HG03575 (cell line): Measurements from ENCODE around the gene OR13A1.
"Not testable (repeated sequence)": the region's sequence is repeated elsewhere in the genome, so short reads cannot be mapped to it uniquely, and the experiment has no call there.

Experiments used
- ATAC-seq: cut with Tn5 transposase; IDR thresholded peaks from one replicate; pipeline ENCODE4 v1.9.1; 2021; ENCODE audit not compliant: unreplicated experiment, insufficient number of reproducible peaks, low FRiP score; ENCODE audit errors: extremely low read depth

Gene OR13A1, protein sequence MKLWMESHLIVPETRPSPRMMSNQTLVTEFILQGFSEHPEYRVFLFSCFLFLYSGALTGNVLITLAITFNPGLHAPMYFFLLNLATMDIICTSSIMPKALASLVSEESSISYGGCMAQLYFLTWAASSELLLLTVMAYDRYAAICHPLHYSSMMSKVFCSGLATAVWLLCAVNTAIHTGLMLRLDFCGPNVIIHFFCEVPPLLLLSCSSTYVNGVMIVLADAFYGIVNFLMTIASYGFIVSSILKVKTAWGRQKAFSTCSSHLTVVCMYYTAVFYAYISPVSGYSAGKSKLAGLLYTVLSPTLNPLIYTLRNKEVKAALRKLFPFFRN

DNA sequence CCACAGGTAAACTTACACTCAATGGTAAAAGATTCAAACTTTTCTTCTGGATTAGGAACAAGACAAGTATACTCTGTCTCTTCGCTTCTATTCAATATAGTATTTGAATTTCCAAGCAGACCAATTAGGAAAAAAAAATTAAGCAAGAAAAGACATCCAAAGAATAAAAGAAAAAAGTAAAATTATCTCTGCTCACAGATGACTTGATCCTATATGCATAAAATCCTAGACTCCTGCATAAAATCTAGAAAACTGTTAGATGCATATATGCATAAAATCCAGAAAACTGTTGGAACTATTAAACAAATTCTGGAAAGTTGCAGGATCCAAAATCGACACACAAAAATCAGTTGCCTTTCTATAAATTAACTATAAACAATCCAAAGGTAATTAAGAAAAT, at the start of gene OR13A1:
TSS of gene OR13A1 (minus strand) at position 101 of the 400 bp plus-strand sequence. CDS start 11,186 bp downstream, outside the sequence.
- ATAC-seq: no peak

GRCh38 chr10:45361983-45362799, 46.8 kb upstream of the OR13A1 start:
- ATAC-seq: not testable (repeated sequence)

- not testable (repeated sequence) for ATAC-seq
These were observed 43.6 kb upstream of the OR13A1 start for GRCh38 chr10:45358961-45359360.

DNA sequence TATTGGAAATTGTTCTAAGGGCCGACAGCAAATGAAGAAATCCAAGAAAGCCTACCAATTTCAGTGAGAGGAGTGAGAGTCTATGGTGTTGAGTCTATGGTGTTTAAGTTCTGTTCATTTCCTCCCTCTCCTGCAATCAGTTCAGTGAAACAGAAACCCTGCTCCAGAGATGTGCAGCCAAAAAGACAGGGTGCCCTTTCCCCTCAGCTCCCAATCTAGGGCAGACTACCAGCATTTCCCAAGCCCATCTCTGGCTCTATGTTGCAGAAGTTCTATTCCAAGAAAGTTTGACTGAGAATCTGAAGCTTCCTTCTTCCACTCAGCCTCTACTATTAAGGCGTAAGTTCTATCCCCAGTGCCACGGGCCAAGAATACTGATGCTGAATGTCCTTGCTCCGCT, 40.1 kb upstream of the OR13A1 start:
- no peak for ATAC-seq

- no peak for ATAC-seq
These were observed 38.9 kb upstream of the OR13A1 start for GRCh38 chr10:45354261-45354660.

GRCh38 chr10:45353186-45353585, 37.8 kb upstream of the OR13A1 start:
- ATAC-seq: no peak

DNA sequence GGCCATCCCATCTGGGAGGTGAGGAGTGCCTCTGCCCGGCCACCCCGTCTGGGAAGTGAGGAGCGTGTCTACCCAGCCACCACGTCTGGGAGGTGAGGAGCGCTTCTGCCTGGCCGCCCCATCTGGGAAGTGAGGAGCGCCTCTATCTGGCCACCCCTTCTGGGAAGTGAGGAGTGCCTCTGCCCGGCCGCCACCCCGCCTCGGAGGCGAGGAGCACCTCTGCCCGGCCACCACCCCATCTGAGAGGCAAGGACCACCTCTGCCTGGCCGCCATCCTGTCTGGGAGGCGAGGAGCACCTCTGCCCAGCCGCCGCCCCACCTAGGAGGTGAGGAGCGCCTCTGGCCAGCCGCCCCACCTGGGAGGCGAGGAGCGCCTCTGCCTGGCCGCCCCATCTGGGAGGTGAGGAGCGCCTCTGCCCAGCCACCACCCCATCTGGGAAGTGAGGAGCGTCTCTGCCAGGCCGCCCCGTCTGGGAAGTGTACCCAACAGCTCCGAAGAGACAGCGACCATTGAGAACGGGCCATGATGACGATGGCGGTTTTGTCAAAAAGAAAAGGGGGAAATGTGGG, 32.9 kb upstream of the OR13A1 start:
- ATAC-seq: not testable (repeated sequence)

DNA sequence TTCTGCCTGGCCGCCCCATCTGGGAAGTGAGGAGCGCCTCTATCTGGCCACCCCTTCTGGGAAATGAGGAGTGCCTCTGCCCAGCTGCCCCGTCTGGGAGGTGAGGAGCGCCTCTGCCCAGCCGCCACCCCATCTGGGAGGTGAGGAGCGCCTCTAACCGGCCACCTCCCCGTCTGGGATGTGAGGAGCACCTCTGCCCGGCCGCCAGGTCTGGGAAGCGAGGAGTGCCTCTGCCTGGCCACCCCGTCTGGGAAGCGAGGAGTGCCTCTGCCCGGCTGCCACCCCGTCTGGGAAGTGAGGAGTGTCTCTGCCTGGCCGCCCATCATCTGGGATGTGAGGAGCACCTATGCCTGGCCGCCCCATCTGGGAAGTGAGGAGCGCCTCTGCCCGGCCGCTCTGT, 32.1 kb upstream of the OR13A1 start:
- not testable (repeated sequence) for ATAC-seq

DNA sequence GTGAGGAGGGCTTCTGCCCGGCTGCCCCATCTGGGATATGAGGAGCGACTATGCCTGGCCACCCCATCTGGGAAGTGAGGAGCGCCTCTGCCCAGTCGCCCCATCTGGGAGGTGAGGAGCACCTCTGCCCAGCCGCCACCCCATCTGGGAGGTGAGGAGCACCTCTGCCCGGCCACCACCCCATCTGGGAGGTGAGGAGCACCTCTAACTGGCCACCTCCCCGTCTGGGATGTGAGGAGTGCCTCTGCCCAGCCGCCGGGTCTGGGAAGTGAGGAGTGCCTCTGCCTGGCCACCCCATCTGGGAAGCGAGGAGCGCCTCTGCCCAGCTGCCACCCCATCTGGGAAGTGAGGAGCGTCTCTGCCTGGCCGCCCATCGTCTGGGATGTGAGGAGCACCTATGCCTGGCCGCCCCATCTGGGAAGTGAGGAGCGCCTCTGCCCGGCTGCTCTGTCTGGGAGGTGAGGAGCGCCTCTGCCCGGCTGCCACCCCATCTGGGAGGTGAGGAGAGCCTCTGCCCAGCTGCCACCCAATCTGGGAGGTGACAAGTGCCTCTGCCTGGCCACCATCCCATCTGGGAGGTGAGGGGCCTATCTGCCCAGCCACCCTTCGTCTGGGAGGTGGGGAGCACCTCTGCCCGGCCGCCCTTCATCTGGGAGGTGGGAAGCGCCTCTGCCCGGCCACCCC, 31.4 kb upstream of the OR13A1 start:
- ATAC-seq: not testable (repeated sequence)

- ATAC-seq: not testable (repeated sequence)
These were observed 25.0 kb upstream of the OR13A1 start for GRCh38 chr10:45340420-45340819.

DNA sequence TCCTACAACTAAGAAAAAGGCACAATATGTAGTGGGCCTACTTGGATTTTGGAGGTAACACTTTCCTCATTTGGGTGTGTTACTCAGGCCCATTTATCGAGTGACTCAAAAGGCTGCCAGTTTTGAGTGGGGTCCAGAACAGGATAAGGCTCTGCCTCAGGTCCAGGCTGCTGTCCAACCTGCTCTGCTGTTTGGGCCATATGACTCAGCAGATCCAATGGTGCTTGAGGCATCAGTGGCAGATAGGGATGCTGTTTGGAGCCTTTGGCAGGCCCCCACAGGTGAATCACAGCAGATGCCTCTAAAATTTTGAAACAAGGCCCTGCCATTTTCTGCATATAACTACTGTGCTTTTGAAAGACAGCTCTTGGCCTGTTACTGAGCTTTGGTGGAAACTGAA, 24.5 kb upstream of the OR13A1 start:
- no peak for ATAC-seq

- ATAC-seq: not testable (repeated sequence)
These were observed 16.4 kb upstream of the OR13A1 start for GRCh38 chr10:45331824-45332223.

GRCh38 chr10:45326864-45327263, 11.5 kb upstream of the OR13A1 start:
- ATAC-seq: not testable (repeated sequence)

DNA sequence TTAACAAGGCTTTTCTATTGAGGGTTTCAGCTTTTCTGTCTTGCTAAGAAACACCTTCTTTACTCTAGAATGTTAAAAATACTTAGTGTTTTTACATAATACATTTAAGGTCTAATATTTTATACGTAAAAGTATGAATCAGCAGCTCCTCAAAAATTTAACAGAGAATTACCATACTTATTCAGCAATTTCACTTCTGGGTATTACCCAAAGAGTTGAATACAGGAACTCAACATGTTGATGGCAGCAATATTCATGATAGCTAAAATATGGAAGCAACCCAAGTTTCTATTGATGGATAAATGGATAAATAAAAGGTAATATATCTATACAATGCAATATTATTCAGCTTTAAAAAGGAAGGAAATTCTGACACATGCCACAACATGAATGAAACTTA, 9.7 kb upstream of the OR13A1 start:
- ATAC-seq: no peak

DNA sequence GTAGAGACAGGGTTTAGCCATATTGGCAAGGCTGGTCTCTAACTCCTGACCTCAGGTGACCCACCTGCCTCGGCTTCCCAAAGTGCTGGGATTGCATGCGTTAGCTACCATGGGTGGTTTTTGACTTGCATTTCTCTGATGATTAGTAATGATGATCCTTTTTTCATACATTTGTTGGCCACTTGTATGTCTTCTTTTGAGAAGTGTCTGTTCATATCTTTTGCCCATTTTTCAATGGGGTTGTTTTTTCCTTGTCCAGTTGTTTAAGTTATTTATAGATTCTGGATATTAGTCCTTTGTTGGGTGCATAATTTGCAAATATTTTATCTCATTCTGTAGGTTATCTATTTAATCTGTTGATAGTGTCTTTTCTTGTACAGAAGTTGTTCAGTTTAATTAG, 4.3 kb upstream of the OR13A1 start:
- ATAC-seq: no peak

GRCh38 chr10:45313264-45313873, 2.0 kb downstream of the OR13A1 start:
- no peak for ATAC-seq

- no peak for ATAC-seq
These were observed 6.7 kb downstream of the OR13A1 start for GRCh38 chr10:45308707-45309106.

DNA sequence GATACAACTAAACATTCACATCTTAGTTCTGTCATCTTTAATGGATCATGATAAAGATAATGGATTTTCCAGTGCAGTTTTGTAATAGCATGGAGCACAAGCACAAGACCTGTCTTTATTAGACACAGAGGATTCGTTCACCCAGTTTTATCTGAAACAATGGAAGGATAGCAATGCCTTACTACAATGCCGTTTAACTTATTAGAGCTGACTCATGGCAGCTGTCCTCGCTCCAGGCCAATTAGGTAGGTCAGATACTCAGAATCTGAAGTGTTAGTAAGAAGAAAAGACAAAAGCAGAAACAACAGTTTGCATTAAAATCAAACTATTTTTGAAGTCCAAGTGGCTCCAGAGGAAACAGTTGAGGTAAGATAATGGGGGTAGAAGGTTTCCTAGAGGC, 12.8 kb downstream of the OR13A1 start:
- ATAC-seq: no peak
